ENCODE results near the gene DCXR.

- TF ChIP-seq CTCF (IDR thresholded peaks at IDR 0.05; ENCODE audit: low read length), result no peak
- TF ChIP-seq EZH2 (IDR thresholded peaks at IDR 0.05; ENCODE audit: borderline replicate concordance, low read length), result no peak
Observed at GRCh38 chr17:82051776-82052637, 14.5 kb upstream of the DCXR start, which contains the start of the genes GPS1 and RFNG.

Measured in OCI-LY1 (cell line).